ENCODE results near the gene TMEM69.

DNA sequence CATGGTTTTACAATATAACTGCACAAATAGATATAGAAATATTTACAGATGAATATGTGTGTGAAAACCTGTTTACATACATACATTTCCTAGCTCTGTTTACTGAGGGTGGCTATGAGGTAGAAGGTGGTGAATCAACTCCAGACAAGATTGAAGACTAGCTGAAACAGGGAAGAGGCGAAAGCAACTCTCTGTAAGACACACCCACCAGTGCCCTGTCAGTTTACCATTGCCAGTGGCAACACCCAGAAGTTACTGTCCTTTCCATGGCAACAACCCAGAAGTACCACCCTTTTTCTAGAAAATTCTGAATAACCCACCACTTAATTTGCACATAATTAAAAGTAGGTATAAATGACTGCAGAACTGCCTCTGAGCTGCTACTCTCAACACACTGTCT is 16.7 kb downstream of the TMEM69 start:
- TF ChIP-seq, protein P1, sequence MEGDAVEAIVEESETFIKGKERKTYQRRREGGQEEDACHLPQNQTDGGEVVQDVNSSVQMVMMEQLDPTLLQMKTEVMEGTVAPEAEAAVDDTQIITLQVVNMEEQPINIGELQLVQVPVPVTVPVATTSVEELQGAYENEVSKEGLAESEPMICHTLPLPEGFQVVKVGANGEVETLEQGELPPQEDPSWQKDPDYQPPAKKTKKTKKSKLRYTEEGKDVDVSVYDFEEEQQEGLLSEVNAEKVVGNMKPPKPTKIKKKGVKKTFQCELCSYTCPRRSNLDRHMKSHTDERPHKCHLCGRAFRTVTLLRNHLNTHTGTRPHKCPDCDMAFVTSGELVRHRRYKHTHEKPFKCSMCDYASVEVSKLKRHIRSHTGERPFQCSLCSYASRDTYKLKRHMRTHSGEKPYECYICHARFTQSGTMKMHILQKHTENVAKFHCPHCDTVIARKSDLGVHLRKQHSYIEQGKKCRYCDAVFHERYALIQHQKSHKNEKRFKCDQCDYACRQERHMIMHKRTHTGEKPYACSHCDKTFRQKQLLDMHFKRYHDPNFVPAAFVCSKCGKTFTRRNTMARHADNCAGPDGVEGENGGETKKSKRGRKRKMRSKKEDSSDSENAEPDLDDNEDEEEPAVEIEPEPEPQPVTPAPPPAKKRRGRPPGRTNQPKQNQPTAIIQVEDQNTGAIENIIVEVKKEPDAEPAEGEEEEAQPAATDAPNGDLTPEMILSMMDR (IDR thresholded peaks at IDR 0.05): no peak
- no peak for TF ChIP-seq POLR2A (IDR thresholded peaks at IDR 0.05)
